ENCODE results near the gene FAM240A. TPM values are rescaled to one million over a fixed set of nuclear protein-coding genes. Genes with fewer than 3 reads are reported as not detected.

Gene FAM240A
- total and polyA plus RNA-seq, 2 experiments from 2014 or later, result 0.18 TPM; not detected in 1

DNA sequence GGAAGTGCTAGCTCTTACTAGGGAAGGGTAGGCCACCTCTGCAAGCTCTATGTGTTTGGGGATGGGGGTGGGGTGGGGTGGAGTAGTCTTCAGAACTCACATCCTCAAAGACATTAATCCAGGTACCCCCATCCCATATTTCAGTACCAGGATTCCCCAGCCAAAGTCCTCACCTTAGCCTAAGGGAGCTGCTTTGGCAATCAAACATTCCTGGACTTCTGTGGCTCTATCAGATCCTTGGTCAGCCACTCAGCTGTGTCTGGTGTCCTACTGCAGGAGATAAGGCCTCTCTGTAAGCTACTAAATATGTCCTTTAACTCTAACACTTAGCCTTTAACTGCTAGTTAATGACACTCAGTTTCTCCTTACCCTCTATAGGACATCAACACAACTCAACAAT lies 26.9 kb downstream of the FAM240A start (continued):
- TF ChIP-seq, protein P1, sequence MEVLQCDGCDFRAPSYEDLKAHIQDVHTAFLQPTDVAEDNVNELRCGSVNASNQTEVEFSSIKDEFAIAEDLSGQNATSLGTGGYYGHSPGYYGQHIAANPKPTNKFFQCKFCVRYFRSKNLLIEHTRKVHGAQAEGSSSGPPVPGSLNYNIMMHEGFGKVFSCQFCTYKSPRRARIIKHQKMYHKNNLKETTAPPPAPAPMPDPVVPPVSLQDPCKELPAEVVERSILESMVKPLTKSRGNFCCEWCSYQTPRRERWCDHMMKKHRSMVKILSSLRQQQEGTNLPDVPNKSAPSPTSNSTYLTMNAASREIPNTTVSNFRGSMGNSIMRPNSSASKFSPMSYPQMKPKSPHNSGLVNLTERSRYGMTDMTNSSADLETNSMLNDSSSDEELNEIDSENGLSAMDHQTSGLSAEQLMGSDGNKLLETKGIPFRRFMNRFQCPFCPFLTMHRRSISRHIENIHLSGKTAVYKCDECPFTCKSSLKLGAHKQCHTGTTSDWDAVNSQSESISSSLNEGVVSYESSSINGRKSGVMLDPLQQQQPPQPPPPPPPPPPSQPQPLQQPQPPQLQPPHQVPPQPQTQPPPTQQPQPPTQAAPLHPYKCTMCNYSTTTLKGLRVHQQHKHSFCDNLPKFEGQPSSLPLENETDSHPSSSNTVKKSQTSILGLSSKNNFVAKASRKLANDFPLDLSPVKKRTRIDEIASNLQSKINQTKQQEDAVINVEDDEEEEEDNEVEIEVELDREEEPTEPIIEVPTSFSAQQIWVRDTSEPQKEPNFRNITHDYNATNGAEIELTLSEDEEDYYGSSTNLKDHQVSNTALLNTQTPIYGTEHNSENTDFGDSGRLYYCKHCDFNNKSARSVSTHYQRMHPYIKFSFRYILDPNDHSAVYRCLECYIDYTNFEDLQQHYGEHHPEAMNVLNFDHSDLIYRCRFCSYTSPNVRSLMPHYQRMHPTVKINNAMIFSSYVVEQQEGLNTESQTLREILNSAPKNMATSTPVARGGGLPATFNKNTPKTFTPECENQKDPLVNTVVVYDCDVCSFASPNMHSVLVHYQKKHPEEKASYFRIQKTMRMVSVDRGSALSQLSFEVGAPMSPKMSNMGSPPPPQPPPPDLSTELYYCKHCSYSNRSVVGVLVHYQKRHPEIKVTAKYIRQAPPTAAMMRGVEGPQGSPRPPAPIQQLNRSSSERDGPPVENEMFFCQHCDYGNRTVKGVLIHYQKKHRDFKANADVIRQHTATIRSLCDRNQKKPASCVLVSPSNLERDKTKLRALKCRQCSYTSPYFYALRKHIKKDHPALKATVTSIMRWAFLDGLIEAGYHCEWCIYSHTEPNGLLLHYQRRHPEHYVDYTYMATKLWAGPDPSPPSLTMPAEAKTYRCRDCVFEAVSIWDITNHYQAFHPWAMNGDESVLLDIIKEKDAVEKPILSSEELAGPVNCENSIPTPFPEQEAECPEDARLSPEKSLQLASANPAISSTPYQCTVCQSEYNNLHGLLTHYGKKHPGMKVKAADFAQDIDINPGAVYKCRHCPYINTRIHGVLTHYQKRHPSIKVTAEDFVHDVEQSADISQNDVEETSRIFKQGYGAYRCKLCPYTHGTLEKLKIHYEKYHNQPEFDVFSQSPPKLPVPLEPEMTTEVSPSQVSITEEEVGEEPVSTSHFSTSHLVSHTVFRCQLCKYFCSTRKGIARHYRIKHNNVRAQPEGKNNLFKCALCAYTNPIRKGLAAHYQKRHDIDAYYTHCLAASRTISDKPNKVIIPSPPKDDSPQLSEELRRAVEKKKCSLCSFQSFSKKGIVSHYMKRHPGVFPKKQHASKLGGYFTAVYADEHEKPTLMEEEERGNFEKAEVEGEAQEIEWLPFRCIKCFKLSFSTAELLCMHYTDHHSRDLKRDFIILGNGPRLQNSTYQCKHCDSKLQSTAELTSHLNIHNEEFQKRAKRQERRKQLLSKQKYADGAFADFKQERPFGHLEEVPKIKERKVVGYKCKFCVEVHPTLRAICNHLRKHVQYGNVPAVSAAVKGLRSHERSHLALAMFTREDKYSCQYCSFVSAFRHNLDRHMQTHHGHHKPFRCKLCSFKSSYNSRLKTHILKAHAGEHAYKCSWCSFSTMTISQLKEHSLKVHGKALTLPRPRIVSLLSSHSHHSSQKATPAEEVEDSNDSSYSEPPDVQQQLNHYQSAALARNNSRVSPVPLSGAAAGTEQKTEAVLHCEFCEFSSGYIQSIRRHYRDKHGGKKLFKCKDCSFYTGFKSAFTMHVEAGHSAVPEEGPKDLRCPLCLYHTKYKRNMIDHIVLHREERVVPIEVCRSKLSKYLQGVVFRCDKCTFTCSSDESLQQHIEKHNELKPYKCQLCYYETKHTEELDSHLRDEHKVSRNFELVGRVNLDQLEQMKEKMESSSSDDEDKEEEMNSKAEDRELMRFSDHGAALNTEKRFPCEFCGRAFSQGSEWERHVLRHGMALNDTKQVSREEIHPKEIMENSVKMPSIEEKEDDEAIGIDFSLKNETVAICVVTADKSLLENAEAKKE (CRISPR knock-in tag; IDR thresholded peaks at IDR 0.05), result no peak
- no peak for TF ChIP-seq POLR2AphosphoS5 (IDR thresholded peaks at IDR 0.05; ENCODE audit: low read depth)

DNA sequence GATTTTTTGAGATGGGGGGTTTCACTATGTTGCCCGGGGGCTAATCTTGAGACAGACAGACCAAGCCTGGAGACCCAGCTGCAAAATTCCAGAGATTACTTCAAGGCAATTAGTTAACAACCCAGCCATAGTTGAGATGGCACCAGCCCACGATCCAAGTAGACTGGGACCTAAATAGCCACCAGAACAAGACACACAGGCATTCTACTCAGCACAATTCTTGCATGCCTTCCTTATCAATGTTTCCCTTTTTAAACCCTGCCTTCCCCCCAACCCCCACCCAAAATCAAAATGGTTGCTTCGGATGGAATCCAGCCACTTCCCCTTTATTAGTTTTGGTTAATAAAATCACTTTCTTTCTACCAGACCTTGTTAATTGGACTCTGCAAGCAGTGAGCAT lies 28.6 kb downstream of the FAM240A start:
- H3K27me3 Mint-ChIP-seq (ENCODE audit: insufficient read depth, low read depth, poor library complexity), result peaks cover 3% of the 10 kb centered on the region
- Histone ChIP-seq H3F3A (replicated peaks; ENCODE audit: low read depth) (no peaks in the 10 kb centered on the region), H4K20me1 (replicated peaks; ENCODE audit: insufficient read depth) (no peaks in the 10 kb centered on the region), H3K27ac (ENCODE audit: low read depth) (no peak overlapping the region), H3K4me1 (ENCODE audit: insufficient read depth) (no peaks in the 10 kb centered on the region), H3K9me2 (ENCODE audit: insufficient read depth) (peaks cover 12% of the 10 kb centered on the region; the same call in 1 of the 2 replicates), H2AFZ (no peak overlapping the region), H3K79me2 (replicated peaks; ENCODE audit: insufficient read depth) (no peaks in the 10 kb centered on the region), H3K27me3 (ENCODE audit: insufficient read depth) (no peaks in the 10 kb centered on the region), H3K36me3 (ENCODE audit: insufficient read depth) (no peaks in the 10 kb centered on the region), H3K4me2 (no peak overlapping the region), H3K4me3 (no peak overlapping the region)
- H3K36me3 Mint-ChIP-seq (ENCODE audit: low read depth), result peaks cover 7% of the 10 kb centered on the region; the same call in 1 of the 3 replicates
- no peak overlapping the region for H3K27ac Mint-ChIP-seq
- H3K4me1 Mint-ChIP-seq, result no peaks in the 10 kb centered on the region; the same call in 2 of the 3 replicates
- no peak for ATAC-seq
- H3K4me3 Mint-ChIP-seq, result no peak overlapping the region
- DNase-seq (ENCODE audit: low spot score), result no peak
- peaks cover 13% of the 10 kb centered on the region; the same call in 2 of the 3 replicates for H3K9me3 Mint-ChIP-seq
- no peak for TF ChIP-seq CREB1 (CRISPR knock-in tag; IDR thresholded peaks at IDR 0.05; ENCODE audit: low read depth)
- TF ChIP-seq, protein P2, sequence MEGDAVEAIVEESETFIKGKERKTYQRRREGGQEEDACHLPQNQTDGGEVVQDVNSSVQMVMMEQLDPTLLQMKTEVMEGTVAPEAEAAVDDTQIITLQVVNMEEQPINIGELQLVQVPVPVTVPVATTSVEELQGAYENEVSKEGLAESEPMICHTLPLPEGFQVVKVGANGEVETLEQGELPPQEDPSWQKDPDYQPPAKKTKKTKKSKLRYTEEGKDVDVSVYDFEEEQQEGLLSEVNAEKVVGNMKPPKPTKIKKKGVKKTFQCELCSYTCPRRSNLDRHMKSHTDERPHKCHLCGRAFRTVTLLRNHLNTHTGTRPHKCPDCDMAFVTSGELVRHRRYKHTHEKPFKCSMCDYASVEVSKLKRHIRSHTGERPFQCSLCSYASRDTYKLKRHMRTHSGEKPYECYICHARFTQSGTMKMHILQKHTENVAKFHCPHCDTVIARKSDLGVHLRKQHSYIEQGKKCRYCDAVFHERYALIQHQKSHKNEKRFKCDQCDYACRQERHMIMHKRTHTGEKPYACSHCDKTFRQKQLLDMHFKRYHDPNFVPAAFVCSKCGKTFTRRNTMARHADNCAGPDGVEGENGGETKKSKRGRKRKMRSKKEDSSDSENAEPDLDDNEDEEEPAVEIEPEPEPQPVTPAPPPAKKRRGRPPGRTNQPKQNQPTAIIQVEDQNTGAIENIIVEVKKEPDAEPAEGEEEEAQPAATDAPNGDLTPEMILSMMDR (conservative IDR thresholded peaks at IDR 0.05; ENCODE audit: low read depth in 2 of 2), result no peak
- TF ChIP-seq, protein P3, sequence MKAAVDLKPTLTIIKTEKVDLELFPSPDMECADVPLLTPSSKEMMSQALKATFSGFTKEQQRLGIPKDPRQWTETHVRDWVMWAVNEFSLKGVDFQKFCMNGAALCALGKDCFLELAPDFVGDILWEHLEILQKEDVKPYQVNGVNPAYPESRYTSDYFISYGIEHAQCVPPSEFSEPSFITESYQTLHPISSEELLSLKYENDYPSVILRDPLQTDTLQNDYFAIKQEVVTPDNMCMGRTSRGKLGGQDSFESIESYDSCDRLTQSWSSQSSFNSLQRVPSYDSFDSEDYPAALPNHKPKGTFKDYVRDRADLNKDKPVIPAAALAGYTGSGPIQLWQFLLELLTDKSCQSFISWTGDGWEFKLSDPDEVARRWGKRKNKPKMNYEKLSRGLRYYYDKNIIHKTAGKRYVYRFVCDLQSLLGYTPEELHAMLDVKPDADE (IDR thresholded peaks at IDR 0.05), result no peak
- TF ChIP-seq, protein P4, sequence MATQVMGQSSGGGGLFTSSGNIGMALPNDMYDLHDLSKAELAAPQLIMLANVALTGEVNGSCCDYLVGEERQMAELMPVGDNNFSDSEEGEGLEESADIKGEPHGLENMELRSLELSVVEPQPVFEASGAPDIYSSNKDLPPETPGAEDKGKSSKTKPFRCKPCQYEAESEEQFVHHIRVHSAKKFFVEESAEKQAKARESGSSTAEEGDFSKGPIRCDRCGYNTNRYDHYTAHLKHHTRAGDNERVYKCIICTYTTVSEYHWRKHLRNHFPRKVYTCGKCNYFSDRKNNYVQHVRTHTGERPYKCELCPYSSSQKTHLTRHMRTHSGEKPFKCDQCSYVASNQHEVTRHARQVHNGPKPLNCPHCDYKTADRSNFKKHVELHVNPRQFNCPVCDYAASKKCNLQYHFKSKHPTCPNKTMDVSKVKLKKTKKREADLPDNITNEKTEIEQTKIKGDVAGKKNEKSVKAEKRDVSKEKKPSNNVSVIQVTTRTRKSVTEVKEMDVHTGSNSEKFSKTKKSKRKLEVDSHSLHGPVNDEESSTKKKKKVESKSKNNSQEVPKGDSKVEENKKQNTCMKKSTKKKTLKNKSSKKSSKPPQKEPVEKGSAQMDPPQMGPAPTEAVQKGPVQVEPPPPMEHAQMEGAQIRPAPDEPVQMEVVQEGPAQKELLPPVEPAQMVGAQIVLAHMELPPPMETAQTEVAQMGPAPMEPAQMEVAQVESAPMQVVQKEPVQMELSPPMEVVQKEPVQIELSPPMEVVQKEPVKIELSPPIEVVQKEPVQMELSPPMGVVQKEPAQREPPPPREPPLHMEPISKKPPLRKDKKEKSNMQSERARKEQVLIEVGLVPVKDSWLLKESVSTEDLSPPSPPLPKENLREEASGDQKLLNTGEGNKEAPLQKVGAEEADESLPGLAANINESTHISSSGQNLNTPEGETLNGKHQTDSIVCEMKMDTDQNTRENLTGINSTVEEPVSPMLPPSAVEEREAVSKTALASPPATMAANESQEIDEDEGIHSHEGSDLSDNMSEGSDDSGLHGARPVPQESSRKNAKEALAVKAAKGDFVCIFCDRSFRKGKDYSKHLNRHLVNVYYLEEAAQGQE (IDR thresholded peaks at IDR 0.05; ENCODE audit: unreplicated experiment), result no peak

Measured in GM23338 (cell line).